ENCODE results near the gene TESK2.
"Not testable (repeated sequence)": the region's sequence is repeated elsewhere in the genome, so short reads cannot be mapped to it uniquely, and the experiment has no call there.

Gene TESK2

GRCh38 chr1:45467353-45467752, 23.6 kb downstream of the TESK2 start:
- DNase-seq: not testable (repeated sequence)

- DNase-seq: no peak
These were observed 25.7 kb downstream of the TESK2 start for GRCh38 chr1:45465277-45465676.

- no peak for DNase-seq
These were observed 32.1 kb downstream of the TESK2 start for GRCh38 chr1:45458894-45459293.

GRCh38 chr1:45456531-45456930, 34.4 kb downstream of the TESK2 start:
- DNase-seq: no peak

GRCh38 chr1:45455162-45455561, 35.8 kb downstream of the TESK2 start:
- no peak for DNase-seq

- DNase-seq: no peak
These were observed 36.5 kb downstream of the TESK2 start for GRCh38 chr1:45454464-45454863.

GRCh38 chr1:45452503-45452902, 38.5 kb downstream of the TESK2 start:
- no peak for DNase-seq

GRCh38 chr1:45448357-45448756, 42.6 kb downstream of the TESK2 start:
- no peak for DNase-seq

GRCh38 chr1:45446950-45447672, 43.9 kb downstream of the TESK2 start:
- no peak for DNase-seq

GRCh38 chr1:45446530-45446929, 44.4 kb downstream of the TESK2 start:
- no peak for DNase-seq

- no peak for DNase-seq
These were observed 46.3 kb downstream of the TESK2 start for GRCh38 chr1:45444609-45445131.

GRCh38 chr1:45443580-45444446, 47.1 kb downstream of the TESK2 start:
- no peak for DNase-seq

GRCh38 chr1:45442272-45442671, 48.7 kb downstream of the TESK2 start:
- no peak for DNase-seq

GRCh38 chr1:45437323-45437722, 53.6 kb downstream of the TESK2 start:
- no peak for DNase-seq

GRCh38 chr1:45430490-45430889, 60.5 kb downstream of the TESK2 start:
- no peak for DNase-seq

GRCh38 chr1:45429561-45430159, 61.3 kb downstream of the TESK2 start:
- no peak for DNase-seq

GRCh38 chr1:45423906-45424678, 66.9 kb downstream of the TESK2 start:
- no peak for DNase-seq

GRCh38 chr1:45421935-45422334, 69.0 kb downstream of the TESK2 start:
- DNase-seq: no peak

GRCh38 chr1:45414746-45415145, 76.2 kb downstream of the TESK2 start:
- no peak for DNase-seq

GRCh38 chr1:45412899-45413298, 78.1 kb downstream of the TESK2 start:
- no peak for DNase-seq

- DNase-seq: no peak
These were observed 79.5 kb downstream of the TESK2 start for GRCh38 chr1:45411510-45411899.

GRCh38 chr1:45410850-45411509, 80.0 kb downstream of the TESK2 start:
- peak; percentile 15 for DNase-seq
